ENCODE measurements around the gene DLGAP1. TPM values are rescaled to one million over a fixed set of nuclear protein-coding genes. Genes with fewer than 3 reads are reported as not detected.
"Not testable (repeated sequence)": the region's sequence is repeated elsewhere in the genome, so short reads cannot be mapped to it uniquely, and the experiment has no call there.

Gene DLGAP1
- total and polyA plus RNA-seq, 4 donors: 16.5 to 30.7 (median 29.7) TPM

GRCh38 chr18:4022749-4023148 lies 432.4 kb downstream of the DLGAP1 start:
- not testable (repeated sequence) for H3K4me1 ChIP-seq (ENCODE audit: control insufficient read depth, insufficient read depth, low read length); H3K4me3 ChIP-seq (ENCODE audit: low read depth, low read length); H3K9me3 ChIP-seq (ENCODE audit: control insufficient read depth, insufficient read depth, low read length); H3K27me3 ChIP-seq (ENCODE audit: control insufficient read depth, insufficient read depth, low read length); H3K27ac ChIP-seq (ENCODE audit: low read depth, low read length); H3K36me3 ChIP-seq (ENCODE audit: control insufficient read depth, insufficient read depth, low read length); DNase-seq (ENCODE audit: low read depth in 4 of 6, low spot score in 6 of 6)
- no CpG with 5 or more reads among the region's 1 CpG for WGBS (ENCODE audit: insufficient coverage)

GRCh38 chr18:4020026-4020425 lies 435.1 kb downstream of the DLGAP1 start:
- H3K27ac ChIP-seq (ENCODE audit: low read depth, low read length): no peak overlapping the region
- peaks cover 2% of the 10 kb centered on the region for H3K36me3 ChIP-seq (ENCODE audit: control insufficient read depth, insufficient read depth, low read length)
- H3K9me3 ChIP-seq (ENCODE audit: control insufficient read depth, insufficient read depth, low read length): no peaks in the 10 kb centered on the region
- H3K4me1 ChIP-seq (ENCODE audit: control insufficient read depth, insufficient read depth, low read length): no peaks in the 10 kb centered on the region
- 88% methylated on average over 2 of the region's 5 CpGs for WGBS (ENCODE audit: insufficient coverage)
- DNase-seq (ENCODE audit: low read depth in 4 of 6, low spot score in 6 of 6): no peak
- H3K4me3 ChIP-seq (ENCODE audit: low read depth, low read length): no peak overlapping the region
- no peaks in the 10 kb centered on the region for H3K27me3 ChIP-seq (ENCODE audit: control insufficient read depth, insufficient read depth, low read length)

- WGBS (ENCODE audit: insufficient coverage): no CpG with 5 or more reads among the region's 3 CpGs
- no peaks in the 10 kb centered on the region for H3K4me1 ChIP-seq (ENCODE audit: control insufficient read depth, insufficient read depth, low read length)
- H3K27ac ChIP-seq (ENCODE audit: low read depth, low read length): no peak overlapping the region
- no peaks in the 10 kb centered on the region for H3K27me3 ChIP-seq (ENCODE audit: control insufficient read depth, insufficient read depth, low read length)
- H3K4me3 ChIP-seq (ENCODE audit: low read depth, low read length): no peak overlapping the region
- H3K36me3 ChIP-seq (ENCODE audit: control insufficient read depth, insufficient read depth, low read length): peaks cover 2% of the 10 kb centered on the region
- H3K9me3 ChIP-seq (ENCODE audit: control insufficient read depth, insufficient read depth, low read length): no peaks in the 10 kb centered on the region
- no peak for DNase-seq (ENCODE audit: low read depth in 4 of 6, low spot score in 6 of 6)
Observed at GRCh38 chr18:4017480-4017879, 437.6 kb downstream of the DLGAP1 start.

GRCh38 chr18:4016391-4017049 lies 438.6 kb downstream of the DLGAP1 start:
- Histone ChIP-seq H3K9me3 (ENCODE audit: control insufficient read depth, insufficient read depth, low read length) (no peaks in the 10 kb centered on the region), H3K4me1 (ENCODE audit: control insufficient read depth, insufficient read depth, low read length) (no peaks in the 10 kb centered on the region), H3K27ac (ENCODE audit: low read depth, low read length) (no peak overlapping the region), H3K27me3 (ENCODE audit: control insufficient read depth, insufficient read depth, low read length) (no peaks in the 10 kb centered on the region), H3K36me3 (ENCODE audit: control insufficient read depth, insufficient read depth, low read length) (peaks cover 2% of the 10 kb centered on the region), H3K4me3 (ENCODE audit: low read depth, low read length) (no peak overlapping the region)
- no peak for DNase-seq (ENCODE audit: low read depth in 4 of 6, low spot score in 6 of 6)
- 95% methylated on average over 2 of the region's 4 CpGs for WGBS (ENCODE audit: insufficient coverage)

GRCh38 chr18:4007846-4008245 lies 447.3 kb downstream of the DLGAP1 start:
- no peaks in the 10 kb centered on the region for H3K36me3 ChIP-seq (ENCODE audit: control insufficient read depth, insufficient read depth, low read length)
- no peak overlapping the region for H3K27ac ChIP-seq (ENCODE audit: low read depth, low read length)
- H3K4me3 ChIP-seq (ENCODE audit: low read depth, low read length): no peak overlapping the region
- no peaks in the 10 kb centered on the region for H3K27me3 ChIP-seq (ENCODE audit: control insufficient read depth, insufficient read depth, low read length)
- H3K9me3 ChIP-seq (ENCODE audit: control insufficient read depth, insufficient read depth, low read length): no peaks in the 10 kb centered on the region
- DNase-seq (ENCODE audit: low read depth in 4 of 6, low spot score in 6 of 6): no peak
- no peaks in the 10 kb centered on the region for H3K4me1 ChIP-seq (ENCODE audit: control insufficient read depth, insufficient read depth, low read length)

- H3K4me1 ChIP-seq (ENCODE audit: control insufficient read depth, insufficient read depth, low read length): no peaks in the 10 kb centered on the region
- H3K27me3 ChIP-seq (ENCODE audit: control insufficient read depth, insufficient read depth, low read length): no peaks in the 10 kb centered on the region
- H3K9me3 ChIP-seq (ENCODE audit: control insufficient read depth, insufficient read depth, low read length): no peaks in the 10 kb centered on the region
- no peak for DNase-seq (ENCODE audit: low read depth in 4 of 6, low spot score in 6 of 6)
- no peak overlapping the region for H3K27ac ChIP-seq (ENCODE audit: low read depth, low read length)
- WGBS (ENCODE audit: insufficient coverage): 0% methylated on average over 2 of the region's 8 CpGs
- H3K4me3 ChIP-seq (ENCODE audit: low read depth, low read length): no peak overlapping the region
- no peaks in the 10 kb centered on the region for H3K36me3 ChIP-seq (ENCODE audit: control insufficient read depth, insufficient read depth, low read length)
Observed at GRCh38 chr18:4004183-4004829, 450.8 kb downstream of the DLGAP1 start.

GRCh38 chr18:3998698-3999333 lies 456.3 kb downstream of the DLGAP1 start:
- H3K4me1 ChIP-seq (ENCODE audit: control insufficient read depth, insufficient read depth, low read length): no peaks in the 10 kb centered on the region
- no peaks in the 10 kb centered on the region for H3K9me3 ChIP-seq (ENCODE audit: control insufficient read depth, insufficient read depth, low read length)
- WGBS (ENCODE audit: insufficient coverage): no CpG with 5 or more reads among the region's 4 CpGs
- H3K27me3 ChIP-seq (ENCODE audit: control insufficient read depth, insufficient read depth, low read length): no peaks in the 10 kb centered on the region
- H3K27ac ChIP-seq (ENCODE audit: low read depth, low read length): no peak overlapping the region
- H3K4me3 ChIP-seq (ENCODE audit: low read depth, low read length): no peak overlapping the region
- no peaks in the 10 kb centered on the region for H3K36me3 ChIP-seq (ENCODE audit: control insufficient read depth, insufficient read depth, low read length)
- peak in 4 of 6 donors; percentile 9 to 62 (median 44) for DNase-seq (ENCODE audit: low read depth in 4 of 6, low spot score in 6 of 6)

GRCh38 chr18:3995476-3996102 lies 459.5 kb downstream of the DLGAP1 start:
- Histone ChIP-seq H3K36me3 (ENCODE audit: control insufficient read depth, insufficient read depth, low read length) (no peaks in the 10 kb centered on the region), H3K27ac (ENCODE audit: low read depth, low read length) (no peak overlapping the region), H3K27me3 (ENCODE audit: control insufficient read depth, insufficient read depth, low read length) (no peaks in the 10 kb centered on the region), H3K4me1 (ENCODE audit: control insufficient read depth, insufficient read depth, low read length) (no peaks in the 10 kb centered on the region), H3K9me3 (ENCODE audit: control insufficient read depth, insufficient read depth, low read length) (no peaks in the 10 kb centered on the region), H3K4me3 (ENCODE audit: low read depth, low read length) (no peak overlapping the region)
- 5% methylated on average over 5 of the region's 8 CpGs for WGBS (ENCODE audit: insufficient coverage)
- DNase-seq (ENCODE audit: low read depth in 4 of 6, low spot score in 6 of 6): peak; percentile 31 to 90 (median 54)

- no peaks in the 10 kb centered on the region for H3K9me3 ChIP-seq (ENCODE audit: control insufficient read depth, insufficient read depth, low read length)
- no peaks in the 10 kb centered on the region for H3K36me3 ChIP-seq (ENCODE audit: control insufficient read depth, insufficient read depth, low read length)
- no peaks in the 10 kb centered on the region for H3K4me1 ChIP-seq (ENCODE audit: control insufficient read depth, insufficient read depth, low read length)
- no peak for DNase-seq (ENCODE audit: low read depth in 4 of 6, low spot score in 6 of 6)
- H3K4me3 ChIP-seq (ENCODE audit: low read depth, low read length): no peak overlapping the region
- WGBS (ENCODE audit: insufficient coverage): 77% methylated on average over 6 of the region's 9 CpGs
- no peaks in the 10 kb centered on the region for H3K27me3 ChIP-seq (ENCODE audit: control insufficient read depth, insufficient read depth, low read length)
- H3K27ac ChIP-seq (ENCODE audit: low read depth, low read length): no peak overlapping the region
Observed at GRCh38 chr18:3993941-3994687, 461.0 kb downstream of the DLGAP1 start.

All from spinal cord (tissue), 10 donors.